OCI-LY1 (cell line): ENCODE data around the gene HORMAD2.

ENCODE experiments used
- H2AFZ ChIP-seq: fragments of 200-600 bp; sonication (generic), shearing (Covaris generic); 2 replicates; pipeline ENCODE4 v1.6.0; 2014; ENCODE audit warnings: antibody characterized with exemption, mild to moderate bottlenecking, low read length
- H3F3A ChIP-seq: fragments of 200-600 bp; sonication (generic), shearing (Covaris generic); 2 replicates; pipeline ENCODE4 v1.6.0; 2014; ENCODE audit warnings: mild to moderate bottlenecking, antibody characterized with exemption, low read length, moderate library complexity; ENCODE audit not compliant: insufficient read depth
- H3K27ac ChIP-seq: fragments of 200-600 bp; sonication (generic); 2 replicates; pipeline ENCODE4 v1.5.1; 2014; ENCODE audit warnings: low read length, mixed run types, mild to moderate bottlenecking, low read depth; ENCODE audit not compliant: poor library complexity, severe bottlenecking
- H3K27me3 ChIP-seq: fragments of 200-600 bp; sonication (generic); 2 replicates; pipeline ENCODE4 v1.6.0; 2014; ENCODE audit warnings: antibody characterized with exemption, mild to moderate bottlenecking, low read length, moderate library complexity; ENCODE audit not compliant: insufficient read depth
- H3K36me3 ChIP-seq: fragments of 200-600 bp; sonication (generic); 2 replicates; pipeline ENCODE4 v1.6.1; 2014; ENCODE audit warnings: mild to moderate bottlenecking, antibody characterized with exemption, low read length, moderate library complexity, mixed read lengths; ENCODE audit not compliant: insufficient read depth
- H3K4me1 ChIP-seq: fragments of 200-600 bp; sonication (generic); 2 replicates; pipeline ENCODE4 v1.5.1; 2014; ENCODE audit warnings: mild to moderate bottlenecking, low read length, moderate library complexity; ENCODE audit not compliant: insufficient read depth, severe bottlenecking
- H3K4me2 ChIP-seq: fragments of 200-600 bp; sonication (generic), shearing (Covaris generic); 2 replicates; pipeline ENCODE4 v1.6.1; 2014; ENCODE audit warnings: low read length
- H3K4me3 ChIP-seq: fragments of 200-600 bp; sonication (generic); 2 replicates; pipeline ENCODE4 v1.5.1; 2014; ENCODE audit warnings: low read length, low read depth, mild to moderate bottlenecking, mixed read lengths; ENCODE audit not compliant: poor library complexity, severe bottlenecking
- H3K79me2 ChIP-seq: fragments of 200-600 bp; shearing (Covaris generic); 2 replicates; pipeline ENCODE4 v1.6.1; 2016; ENCODE audit warnings: mixed run types, low read length, mixed read lengths; ENCODE audit not compliant: insufficient read depth
- H3K9ac ChIP-seq: fragments of 200-600 bp; sonication (generic), shearing (Covaris generic); 2 replicates; pipeline ENCODE4 v1.6.1; 2014; ENCODE audit warnings: mild to moderate bottlenecking, low read length, mixed read lengths
- H3K9me2 ChIP-seq: fragments of 200-600 bp; sonication (generic), shearing (Covaris generic); 2 replicates; pipeline ENCODE4 v1.6.1; 2014; ENCODE audit warnings: low read depth, mild to moderate bottlenecking, low read length, mixed read lengths
- H3K9me3 ChIP-seq: fragments of 200-600 bp; shearing (Covaris generic); 2 replicates; pipeline ENCODE4 v1.6.1; 2014; ENCODE audit warnings: low read length, mixed read lengths
- H4K20me1 ChIP-seq: fragments of 200-600 bp; sonication (generic), shearing (Covaris generic); 2 replicates; pipeline ENCODE4 v1.6.0; 2016; ENCODE audit warnings: mild to moderate bottlenecking, low read length; ENCODE audit not compliant: insufficient read depth
- CTCF ChIP-seq: fragments of 200-600 bp; sonication (generic), shearing (Covaris generic); IDR thresholded peaks from 2 replicates; pipeline ENCODE4 v1.5.1; 2017; ENCODE audit warnings: mild to moderate bottlenecking, antibody characterized with exemption, low read length, moderate library complexity, mixed read lengths
- EZH2 ChIP-seq: fragments of 200-600 bp; sonication (generic), shearing (Covaris generic); IDR thresholded peaks from 2 replicates; pipeline ENCODE4 v1.8.0; 2017; ENCODE audit warnings: borderline replicate concordance, mixed run types, mild to moderate bottlenecking, antibody characterized with exemption, low read length, moderate library complexity, mixed read lengths

Gene HORMAD2

DNA sequence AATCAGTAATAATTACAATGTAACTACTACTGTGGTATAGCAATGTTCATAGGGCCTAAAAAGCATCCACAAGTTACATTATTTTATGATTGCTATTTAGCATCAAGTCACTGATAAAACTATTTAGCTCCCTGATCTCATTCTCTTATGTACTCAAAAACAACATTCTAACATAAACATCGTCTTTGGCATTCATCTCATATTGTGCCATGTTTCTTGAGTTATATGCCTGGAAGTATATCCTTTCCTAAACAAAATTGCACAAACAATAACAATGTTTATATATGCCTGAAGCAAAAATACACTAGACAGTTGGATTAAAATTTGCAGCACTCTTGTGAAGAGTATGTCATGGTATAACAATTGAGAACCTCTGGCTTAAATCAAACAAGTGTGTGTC lies 34.1 kb downstream of the HORMAD2 start:
- Histone ChIP-seq H3K9ac (no peak overlapping the region), H3F3A (no peaks in the 10 kb centered on the region), H3K9me2 (no peaks in the 10 kb centered on the region), H3K4me2 (no peak overlapping the region), H3K9me3 (no peaks in the 10 kb centered on the region), H4K20me1 (no peaks in the 10 kb centered on the region), H3K4me1 (no peaks in the 10 kb centered on the region), H3K79me2 (no peaks in the 10 kb centered on the region), H3K27me3 (no peaks in the 10 kb centered on the region), H3K4me3 (no peak overlapping the region), H3K27ac (no peak overlapping the region), H2AFZ (no peak overlapping the region), H3K36me3 (no peaks in the 10 kb centered on the region)
- TF ChIP-seq EZH2 (no peak), CTCF (no peak)

- Histone ChIP-seq H3F3A (no peaks in the 10 kb centered on the region), H3K9me3 (no peaks in the 10 kb centered on the region), H3K4me2 (no peak overlapping the region), H3K36me3 (no peaks in the 10 kb centered on the region), H3K27me3 (no peaks in the 10 kb centered on the region), H3K4me1 (no peaks in the 10 kb centered on the region), H3K4me3 (no peak overlapping the region), H2AFZ (no peak overlapping the region), H3K79me2 (no peaks in the 10 kb centered on the region), H3K9me2 (no peaks in the 10 kb centered on the region), H3K9ac (no peak overlapping the region), H4K20me1 (no peaks in the 10 kb centered on the region), H3K27ac (no peak overlapping the region)
- TF ChIP-seq CTCF: no peak
- no peak for TF ChIP-seq EZH2
Observed at GRCh38 chr22:30115705-30116104, 35.4 kb downstream of the HORMAD2 start.

- Histone ChIP-seq H4K20me1 (no peaks in the 10 kb centered on the region), H3K9me2 (no peaks in the 10 kb centered on the region), H3K79me2 (no peaks in the 10 kb centered on the region), H3K36me3 (no peaks in the 10 kb centered on the region), H3F3A (no peaks in the 10 kb centered on the region), H3K4me3 (no peak overlapping the region), H3K27me3 (0 out of 2 replicates have a peak, but pooled peaks cover 2% of the 10 kb centered on the region), H2AFZ (no peak overlapping the region), H3K27ac (no peak overlapping the region), H3K9me3 (no peaks in the 10 kb centered on the region), H3K9ac (no peak overlapping the region), H3K4me1 (no peaks in the 10 kb centered on the region), H3K4me2 (no peak overlapping the region)
- TF ChIP-seq CTCF (no peak), EZH2 (no peak)
Observed at GRCh38 chr22:30116362-30117117, 36.3 kb downstream of the HORMAD2 start.
